Astrocyte (in vitro differentiated cells and primary cell): Measurements from ENCODE around the gene EXOSC6. TPM values are rescaled to one million over a fixed set of nuclear protein-coding genes. Genes with fewer than 3 reads are reported as not detected.
"Not testable (repeated sequence)": the region's sequence is repeated elsewhere in the genome, so short reads cannot be mapped to it uniquely, and the experiment has no call there.

Experiments
- DNase-seq: peaks from one replicate; pipeline ENCODE4 v3.0.0-alpha.2; 2010; ENCODE audit warnings: low read depth
- FAIRE-seq: peaks from 2 replicates; lab custom pipeline; 2011; peaks lifted over from hg19 to GRCh38; lab: Jason Lieb, UNC
- H2AFZ ChIP-seq: 2 replicates; pipeline ENCODE4 v1.6.0; 2012; ENCODE audit warnings: low read depth, low read length, inconsistent platforms
- H3K27ac ChIP-seq: 2 replicates; pipeline ENCODE4 v1.5.1; 2011; ENCODE audit warnings: low read depth, low read length, inconsistent platforms
- H3K27me3 ChIP-seq: 2 replicates; pipeline ENCODE4 v1.6.0; 2011; ENCODE audit warnings: low read length, inconsistent platforms; ENCODE audit not compliant: insufficient read depth
- H3K36me3 ChIP-seq: 2 replicates; pipeline ENCODE4 v1.5.1; 2011; ENCODE audit warnings: low read length, inconsistent platforms; ENCODE audit not compliant: insufficient read depth
- H3K4me1 ChIP-seq: 2 replicates; pipeline ENCODE4 v1.5.1; 2011; ENCODE audit warnings: low read length, inconsistent platforms; ENCODE audit not compliant: insufficient read depth
- H3K4me2 ChIP-seq: 2 replicates; pipeline ENCODE4 v1.6.0; 2012; ENCODE audit warnings: low read length, inconsistent platforms
- H3K4me3 ChIP-seq: 2 replicates; pipeline ENCODE4 v1.5.1; 2011; ENCODE audit warnings: low read depth, mild to moderate bottlenecking, low read length, inconsistent platforms; ENCODE audit not compliant: insufficient read depth
- H3K79me2 ChIP-seq: 2 replicates; pipeline ENCODE4 v1.6.0; 2012; ENCODE audit warnings: mild to moderate bottlenecking, low read length, inconsistent platforms; ENCODE audit not compliant: insufficient read depth
- H3K9ac ChIP-seq: 2 replicates; pipeline ENCODE4 v1.6.0; 2012; ENCODE audit warnings: mild to moderate bottlenecking, low read length, inconsistent platforms
- H3K9me3 ChIP-seq: 2 replicates; pipeline ENCODE4 v1.5.1; 2012; ENCODE audit warnings: low read depth, mild to moderate bottlenecking, low read length, inconsistent platforms; ENCODE audit not compliant: insufficient read depth
- H4K20me1 ChIP-seq: 2 replicates; pipeline ENCODE4 v1.6.0; 2012; ENCODE audit warnings: low read length, inconsistent platforms; ENCODE audit not compliant: insufficient read depth
- H3K27ac Mint-ChIP-seq: one replicate; pipeline ENCODE4 v1.8.0; 2021; ENCODE audit warnings: mild to moderate bottlenecking, mixed read lengths; ENCODE audit not compliant: unreplicated experiment
- H3K27me3 Mint-ChIP-seq: one replicate; pipeline ENCODE4 v1.8.0; 2021; ENCODE audit warnings: low read depth, mixed read lengths; ENCODE audit not compliant: unreplicated experiment
- H3K36me3 Mint-ChIP-seq: one replicate; pipeline ENCODE4 v1.8.0; 2021; ENCODE audit warnings: low read depth, mixed read lengths; ENCODE audit not compliant: unreplicated experiment
- H3K4me1 Mint-ChIP-seq: one replicate; pipeline ENCODE4 v1.8.0; 2021; ENCODE audit warnings: low read depth, mixed read lengths; ENCODE audit not compliant: unreplicated experiment
- H3K4me3 Mint-ChIP-seq: one replicate; pipeline ENCODE4 v1.8.0; 2021; ENCODE audit warnings: mild to moderate bottlenecking, moderate library complexity, mixed read lengths; ENCODE audit not compliant: unreplicated experiment
- H3K9me3 Mint-ChIP-seq: one replicate; pipeline ENCODE4 v1.8.0; 2021; ENCODE audit warnings: mild to moderate bottlenecking, mixed read lengths; ENCODE audit not compliant: unreplicated experiment
- CTCF ChIP-seq: IDR thresholded peaks from 2 replicates; pipeline ENCODE4 v1.5.1; 2011; ENCODE audit warnings: low read depth, mild to moderate bottlenecking, inconsistent platforms, low read length, moderate library complexity; ENCODE audit not compliant: insufficient read depth
- EZH2 ChIP-seq: IDR thresholded peaks from 2 replicates; pipeline ENCODE4 v1.6.1; 2012; ENCODE audit warnings: mild to moderate bottlenecking, low read length, inconsistent platforms; ENCODE audit not compliant: insufficient read depth
- total RNA-seq: library from RNA; stranded (reverse); gene quantifications from 2 replicates; pipeline ENCODE4 v1.2.1, GENCODE V29; 2021

Gene EXOSC6
- total RNA-seq, 1 donor from 2014 or later, result 49.5 TPM

GRCh38 chr16:70271696-70272095 lies 20.0 kb upstream of the EXOSC6 start:
- Mint-ChIP-seq H3K4me3 (no peak overlapping the region), H3K4me1 (no peaks in the 10 kb centered on the region), H3K9me3 (no peaks in the 10 kb centered on the region), H3K27me3 (no peaks in the 10 kb centered on the region), H3K27ac (no peak overlapping the region), H3K36me3 (peaks cover 27% of the 10 kb centered on the region)
- Histone ChIP-seq H2AFZ (no peak overlapping the region), H3K9me3 (no peaks in the 10 kb centered on the region), H3K36me3 (peaks cover 47% of the 10 kb centered on the region), H3K4me2 (no peak overlapping the region), H3K79me2 (peaks cover 3% of the 10 kb centered on the region), H3K4me1 (no peaks in the 10 kb centered on the region), H3K27ac (no peak overlapping the region), H4K20me1 (peaks cover 46% of the 10 kb centered on the region), H3K27me3 (no peaks in the 10 kb centered on the region), H3K4me3 (no peak overlapping the region), H3K9ac (no peak overlapping the region)
- TF ChIP-seq CTCF, result no peak
- TF ChIP-seq EZH2, result no peak
- DNase-seq (no peak), FAIRE-seq (no peak)

- peaks cover 48% of the 10 kb centered on the region for H3K36me3 ChIP-seq
- no peak overlapping the region for H3K9ac ChIP-seq
- peaks cover 3% of the 10 kb centered on the region for H3K79me2 ChIP-seq
- Mint-ChIP-seq H3K4me1 (no peaks in the 10 kb centered on the region), H3K27ac (no peak overlapping the region), H3K36me3 (peaks cover 26% of the 10 kb centered on the region), H3K9me3 (no peaks in the 10 kb centered on the region), H3K4me3 (no peak overlapping the region), H3K27me3 (no peaks in the 10 kb centered on the region)
- H2AFZ ChIP-seq, result no peak overlapping the region
- H3K27ac ChIP-seq, result no peak overlapping the region
- TF ChIP-seq CTCF (no peak), EZH2 (no peak)
- no peaks in the 10 kb centered on the region for H3K27me3 ChIP-seq
- H4K20me1 ChIP-seq, result peaks cover 47% of the 10 kb centered on the region
- DNase-seq (no peak), FAIRE-seq (no peak)
- H3K4me2 ChIP-seq, result no peak overlapping the region
- no peak overlapping the region for H3K4me3 ChIP-seq
- H3K9me3 ChIP-seq, result no peaks in the 10 kb centered on the region
- no peaks in the 10 kb centered on the region for H3K4me1 ChIP-seq
Measured at GRCh38 chr16:70270176-70270575, 18.4 kb upstream of the EXOSC6 start.

- Histone ChIP-seq H3K4me3 (no peak overlapping the region), H3K27me3 (no peaks in the 10 kb centered on the region), H3K4me1 (no peaks in the 10 kb centered on the region), H3K9me3 (no peaks in the 10 kb centered on the region), H3K9ac (no peak overlapping the region), H3K27ac (no peak overlapping the region), H3K36me3 (peaks cover 55% of the 10 kb centered on the region), H3K4me2 (no peak overlapping the region), H3K79me2 (peaks cover 3% of the 10 kb centered on the region), H4K20me1 (peaks cover 47% of the 10 kb centered on the region), H2AFZ (no peak overlapping the region)
- Mint-ChIP-seq H3K36me3 (peaks cover 30% of the 10 kb centered on the region), H3K4me1 (no peaks in the 10 kb centered on the region), H3K27ac (no peak overlapping the region), H3K27me3 (no peaks in the 10 kb centered on the region), H3K4me3 (no peak overlapping the region), H3K9me3 (no peaks in the 10 kb centered on the region)
- DNase-seq (no peak), FAIRE-seq (no peak)
- TF ChIP-seq EZH2 (no peak), CTCF (no peak)
Measured at GRCh38 chr16:70269471-70269870, 17.7 kb upstream of the EXOSC6 start.

GRCh38 chr16:70267922-70268321 lies 16.2 kb upstream of the EXOSC6 start:
- H3K9me3 Mint-ChIP-seq, H3K4me3 Mint-ChIP-seq, H3K4me1 ChIP-seq, H3K4me2 ChIP-seq, H2AFZ ChIP-seq, H3K4me3 ChIP-seq, H3K79me2 ChIP-seq, H3K9me3 ChIP-seq, H3K27me3 Mint-ChIP-seq, DNase-seq, H3K9ac ChIP-seq, H3K27ac Mint-ChIP-seq, H3K27ac ChIP-seq, FAIRE-seq, H3K4me1 Mint-ChIP-seq, H3K27me3 ChIP-seq: not testable (repeated sequence)
- peaks cover 30% of the 10 kb centered on the region for H3K36me3 Mint-ChIP-seq
- Histone ChIP-seq H3K36me3 (peaks cover 54% of the 10 kb centered on the region), H4K20me1 (peaks cover 42% of the 10 kb centered on the region)
